OCI-LY7 (cell line): ENCODE data around the gene RPS6KA2.

Experiments
- EZH2phosphoT487 ChIP-seq: fragments of 200-600 bp; sonication (generic); IDR thresholded peaks from 2 replicates; pipeline ENCODE4 v1.6.1; 2018; ENCODE audit warnings: low read depth, borderline replicate concordance, mild to moderate bottlenecking, mixed run types, antibody characterized with exemption, low read length, moderate library complexity, mixed read lengths
- TF ChIP-seq, protein P1 (sequence below): fragments of 200-600 bp; sonication (generic); conservative IDR thresholded peaks from 2 replicates; pipeline ENCODE4 v1.5.1; 2014; ENCODE audit warnings: mild to moderate bottlenecking, antibody characterized with exemption, low read length, moderate library complexity, mixed read lengths

DNA sequence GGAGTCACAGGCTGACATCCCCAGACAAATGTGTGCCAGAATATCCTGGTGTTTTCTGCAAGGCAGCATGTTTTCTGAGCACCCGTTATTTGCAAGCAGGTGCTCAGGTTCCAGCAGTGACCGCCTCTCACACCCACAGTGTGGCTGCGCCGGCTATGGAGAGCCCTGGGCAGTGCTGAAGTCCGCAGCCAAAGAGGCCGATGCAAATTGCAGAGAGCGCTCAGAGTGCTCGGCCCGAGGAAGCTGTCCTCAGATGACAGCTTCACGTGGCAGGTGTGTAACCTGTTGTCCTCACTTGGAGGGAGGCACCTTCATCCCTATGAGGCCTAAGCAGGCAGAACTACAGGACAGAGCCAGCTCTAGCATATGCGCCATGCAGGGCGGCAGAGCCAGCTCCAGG, 220.9 kb downstream of the RPS6KA2 start:
- TF ChIP-seq, protein P1, sequence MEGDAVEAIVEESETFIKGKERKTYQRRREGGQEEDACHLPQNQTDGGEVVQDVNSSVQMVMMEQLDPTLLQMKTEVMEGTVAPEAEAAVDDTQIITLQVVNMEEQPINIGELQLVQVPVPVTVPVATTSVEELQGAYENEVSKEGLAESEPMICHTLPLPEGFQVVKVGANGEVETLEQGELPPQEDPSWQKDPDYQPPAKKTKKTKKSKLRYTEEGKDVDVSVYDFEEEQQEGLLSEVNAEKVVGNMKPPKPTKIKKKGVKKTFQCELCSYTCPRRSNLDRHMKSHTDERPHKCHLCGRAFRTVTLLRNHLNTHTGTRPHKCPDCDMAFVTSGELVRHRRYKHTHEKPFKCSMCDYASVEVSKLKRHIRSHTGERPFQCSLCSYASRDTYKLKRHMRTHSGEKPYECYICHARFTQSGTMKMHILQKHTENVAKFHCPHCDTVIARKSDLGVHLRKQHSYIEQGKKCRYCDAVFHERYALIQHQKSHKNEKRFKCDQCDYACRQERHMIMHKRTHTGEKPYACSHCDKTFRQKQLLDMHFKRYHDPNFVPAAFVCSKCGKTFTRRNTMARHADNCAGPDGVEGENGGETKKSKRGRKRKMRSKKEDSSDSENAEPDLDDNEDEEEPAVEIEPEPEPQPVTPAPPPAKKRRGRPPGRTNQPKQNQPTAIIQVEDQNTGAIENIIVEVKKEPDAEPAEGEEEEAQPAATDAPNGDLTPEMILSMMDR: no peak
- TF ChIP-seq EZH2phosphoT487: no peak
